ENCODE results near the gene FHOD1. TPM values are rescaled to one million over a fixed set of nuclear protein-coding genes. Genes with fewer than 3 reads are reported as not detected.

Gene FHOD1
- total RNA-seq, 1 experiment from 2014 or later: 45.5 TPM

DNA sequence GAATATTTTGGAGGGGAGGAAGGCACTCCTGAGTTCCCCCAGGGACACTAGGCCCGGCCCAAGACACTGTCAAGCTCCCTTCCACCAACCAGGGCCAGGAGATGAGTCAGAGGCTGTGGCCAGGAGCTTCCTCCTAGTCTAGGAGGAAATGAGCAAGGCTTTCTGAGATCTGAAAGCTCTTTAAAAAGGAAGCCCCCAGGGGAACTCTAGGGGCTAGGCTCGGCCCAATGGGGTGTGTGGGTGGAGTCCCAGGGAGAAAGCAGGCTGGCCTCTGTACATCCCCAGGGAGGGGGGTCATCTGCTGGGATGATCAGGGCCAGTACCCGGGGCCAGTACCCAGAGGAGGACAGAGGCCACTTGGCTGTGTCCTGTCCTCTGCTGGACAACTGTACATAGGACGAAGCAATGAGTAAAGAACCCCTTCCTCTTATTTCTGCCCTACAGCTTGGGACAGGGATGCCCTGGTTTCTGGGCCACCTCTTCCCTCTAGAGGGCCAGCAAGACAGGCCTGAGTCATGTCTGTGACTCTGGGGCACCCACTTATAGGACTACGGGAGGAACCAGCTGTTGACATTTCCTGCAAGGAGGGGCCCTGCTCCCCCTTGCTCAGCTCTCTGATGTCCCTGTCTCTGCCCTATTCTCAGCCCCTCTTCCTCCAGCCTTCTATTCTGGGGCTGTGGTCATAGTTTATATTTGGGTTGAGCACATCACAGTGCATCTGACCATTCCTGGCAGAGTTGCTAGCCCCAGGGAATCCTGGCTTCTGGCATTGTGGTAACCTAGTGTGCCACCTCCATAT is 2.7 kb downstream of the FHOD1 start:
- H3K9ac ChIP-seq (ENCODE audit: low read length): peak overlapping the region; percentile 31
- CTCF ChIA-PET: interaction anchor here (0.6 to 0.8 kb wide), 2 partner anchors 18 to 46 kb away, joined by 3 to 5 read pairs; partner anchors contain the start of gene TMEM208

DNA sequence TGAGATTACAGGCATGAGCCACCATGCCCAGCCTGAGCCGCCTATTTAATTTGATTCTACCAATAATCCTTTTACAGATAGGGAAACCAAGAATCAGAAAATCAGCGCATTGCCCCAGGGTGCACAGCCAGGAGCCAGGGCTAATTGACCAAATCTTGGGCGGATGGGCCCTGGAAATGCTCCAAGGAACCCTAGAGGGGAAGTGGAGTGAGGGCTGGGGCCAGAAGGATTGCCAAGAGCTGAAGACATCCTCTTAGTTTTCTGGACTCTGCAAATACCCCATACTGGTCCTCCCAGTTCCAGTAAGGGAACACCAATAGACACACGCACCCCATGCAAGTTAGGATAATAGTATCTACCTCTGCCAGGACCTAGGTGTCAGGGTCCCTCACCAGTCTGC is 3.8 kb downstream of the FHOD1 start:
- intact Hi-C loops (cut with micrococcal nuclease): loop anchor here (10.0 kb wide), 1 partner anchor 49 kb away; the partner anchor contains the start of genes E2F4, ELMO3 and EXOC3L1
- BruUV-seq (replicated peaks): no TSS peak
- Histone ChIP-seq H3F3A (ENCODE audit: low read length, unreplicated experiment) (peaks cover 15% of the 10 kb centered on the region), H3K27ac (ENCODE audit: low read length) (peak overlapping the region; percentile 88), H3K4me3 (ENCODE audit: low read length) (peak overlapping the region; percentile 48; the same call in 1 of the 2 replicates), H3K9me3 (ENCODE audit: low read length) (no peaks in the 10 kb centered on the region), H3K36me3 (ENCODE audit: low read depth, low read length) (0 out of 2 replicates have a peak, but pooled peaks cover 8% of the 10 kb centered on the region), H3K9me2 (replicated peaks; ENCODE audit: low read length) (no peaks in the 10 kb centered on the region), H3K4me2 (ENCODE audit: low read length) (peak overlapping the region; percentile 95), H3K9ac (ENCODE audit: low read length) (peak overlapping the region; percentile 30), H2AFZ (ENCODE audit: low read length) (no peak overlapping the region), H3K4me1 (ENCODE audit: insufficient read depth, low read length) (peaks cover 62% of the 10 kb centered on the region), H3K79me2 (ENCODE audit: low read length) (peaks cover 66% of the 10 kb centered on the region), H3K27me3 (ENCODE audit: low read length) (no peaks in the 10 kb centered on the region), H4K20me1 (ENCODE audit: low read length) (no peaks in the 10 kb centered on the region)
- ChIA-PET POLR2A (ENCODE audit: unreplicated experiment) (no interaction called here), CTCF (no interaction called here)
- ATAC-seq (no peak), DNase-seq (no peak)
- TF ChIP-seq, protein P1, sequence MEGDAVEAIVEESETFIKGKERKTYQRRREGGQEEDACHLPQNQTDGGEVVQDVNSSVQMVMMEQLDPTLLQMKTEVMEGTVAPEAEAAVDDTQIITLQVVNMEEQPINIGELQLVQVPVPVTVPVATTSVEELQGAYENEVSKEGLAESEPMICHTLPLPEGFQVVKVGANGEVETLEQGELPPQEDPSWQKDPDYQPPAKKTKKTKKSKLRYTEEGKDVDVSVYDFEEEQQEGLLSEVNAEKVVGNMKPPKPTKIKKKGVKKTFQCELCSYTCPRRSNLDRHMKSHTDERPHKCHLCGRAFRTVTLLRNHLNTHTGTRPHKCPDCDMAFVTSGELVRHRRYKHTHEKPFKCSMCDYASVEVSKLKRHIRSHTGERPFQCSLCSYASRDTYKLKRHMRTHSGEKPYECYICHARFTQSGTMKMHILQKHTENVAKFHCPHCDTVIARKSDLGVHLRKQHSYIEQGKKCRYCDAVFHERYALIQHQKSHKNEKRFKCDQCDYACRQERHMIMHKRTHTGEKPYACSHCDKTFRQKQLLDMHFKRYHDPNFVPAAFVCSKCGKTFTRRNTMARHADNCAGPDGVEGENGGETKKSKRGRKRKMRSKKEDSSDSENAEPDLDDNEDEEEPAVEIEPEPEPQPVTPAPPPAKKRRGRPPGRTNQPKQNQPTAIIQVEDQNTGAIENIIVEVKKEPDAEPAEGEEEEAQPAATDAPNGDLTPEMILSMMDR (conservative IDR thresholded peaks at IDR 0.05; ENCODE audit: low read depth, low read length): no peak
- TF ChIP-seq EZH2phosphoT487 (IDR thresholded peaks at IDR 0.05; ENCODE audit: borderline replicate concordance, low read length) (no peak), EZH2 (IDR thresholded peaks at IDR 0.05; ENCODE audit: low read length, unreplicated experiment) (no peak)

More for the DNA sequence above, 2.7 kb downstream of the FHOD1 start:
- intact Hi-C loops (cut with micrococcal nuclease): loop anchor here (10.0 kb wide), 1 partner anchor 50 kb away; the partner anchor contains the start of genes E2F4, ELMO3 and EXOC3L1
- TF ChIP-seq EZH2phosphoT487 (IDR thresholded peaks at IDR 0.05; ENCODE audit: borderline replicate concordance, low read length) (no peak), EZH2 (IDR thresholded peaks at IDR 0.05; ENCODE audit: low read length, unreplicated experiment) (no peak)
- TF ChIP-seq, protein P1 (conservative IDR thresholded peaks at IDR 0.05; ENCODE audit: low read depth, low read length): peak; percentile 14; the same call in 1 of the 2 replicates
- Histone ChIP-seq H3K4me2 (ENCODE audit: low read length) (peak overlapping the region; percentile 95), H3K27ac (ENCODE audit: low read length) (peak overlapping the region; percentile 88), H4K20me1 (ENCODE audit: low read length) (no peaks in the 10 kb centered on the region), H3K9me3 (ENCODE audit: low read length) (no peaks in the 10 kb centered on the region), H3K4me1 (ENCODE audit: insufficient read depth, low read length) (peaks cover 68% of the 10 kb centered on the region), H3K27me3 (ENCODE audit: low read length) (no peaks in the 10 kb centered on the region), H2AFZ (ENCODE audit: low read length) (no peak overlapping the region), H3K4me3 (ENCODE audit: low read length) (peak overlapping the region; percentile 89; the same call in 1 of the 2 replicates), H3F3A (ENCODE audit: low read length, unreplicated experiment) (peaks cover 15% of the 10 kb centered on the region), H3K36me3 (ENCODE audit: low read depth, low read length) (no peaks in the 10 kb centered on the region), H3K9me2 (replicated peaks; ENCODE audit: low read length) (no peaks in the 10 kb centered on the region), H3K79me2 (ENCODE audit: low read length) (peaks cover 60% of the 10 kb centered on the region)
- no TSS peak for BruUV-seq (replicated peaks)
- POLR2A ChIA-PET (ENCODE audit: unreplicated experiment): interaction anchor here (0.5 kb wide), 1 partner anchor 309 kb away, joined by 5 read pairs; no protein-coding TSS in a partner anchor
- ATAC-seq: peak; percentile 47
- DNase-seq: peak; percentile 91
